MCF 10A (cell line): Measurements from ENCODE around the gene PCDHGA6. TPM values are rescaled to one million over a fixed set of nuclear protein-coding genes. Genes with fewer than 3 reads are reported as not detected.

ENCODE experiments used
- BruUV-seq: library from RNA; stranded (reverse); fragments of 400-500 nt; replicated peaks from 2 replicates; lab custom pipeline; 2021; lab: Mats Ljungman, UMichigan
- CTCF ChIA-PET: fragments of 300-600 bp; sonication (Branson Sonifier 250); formaldehyde crosslinking; extraction: SDS; loops from one replicate; lab custom pipeline; 2021; ENCODE audit warnings: antibody characterized with exemption, inconsistent platforms; lab: Yijun Ruan, JAX
- POLR2A ChIA-PET: fragments of 300-600, 350-650 bp; sonication (Branson Sonifier 250); formaldehyde crosslinking; extraction: SDS; loops from one replicate; lab custom pipeline; 2020; ENCODE audit warnings: antibody characterized with exemption, inconsistent platforms; lab: Yijun Ruan, JAX
- DNase-seq: peaks from one replicate; pipeline ENCODE4 v3.0.0-alpha.2; 2018; ENCODE audit not compliant: unreplicated experiment
- H3K27ac Mint-ChIP-seq: one replicate; pipeline ENCODE4 v1.8.0; 2022; ENCODE audit warnings: mild to moderate bottlenecking, low read depth, mixed read lengths; ENCODE audit not compliant: unreplicated experiment
- H3K27me3 Mint-ChIP-seq: one replicate; pipeline ENCODE4 v1.8.0; 2022; ENCODE audit warnings: mixed read lengths; ENCODE audit not compliant: insufficient read depth, unreplicated experiment
- H3K36me3 Mint-ChIP-seq: one replicate; pipeline ENCODE4 v1.8.0; 2022; ENCODE audit warnings: mild to moderate bottlenecking, moderate library complexity, mixed read lengths; ENCODE audit not compliant: insufficient read depth, unreplicated experiment
- H3K4me1 Mint-ChIP-seq: one replicate; pipeline ENCODE4 v1.8.0; 2022; ENCODE audit warnings: mixed read lengths; ENCODE audit not compliant: insufficient read depth, unreplicated experiment
- H3K4me3 Mint-ChIP-seq: one replicate; pipeline ENCODE4 v1.8.0; 2022; ENCODE audit warnings: mild to moderate bottlenecking, moderate library complexity, mixed read lengths; ENCODE audit not compliant: unreplicated experiment
- H3K9me3 Mint-ChIP-seq: one replicate; pipeline ENCODE4 v1.8.0; 2022; ENCODE audit warnings: mixed read lengths; ENCODE audit not compliant: unreplicated experiment
- intact Hi-C: fragments of 100-400 bp; cut with micrococcal nuclease; formaldehyde crosslinking; loops from 2 replicates; pipeline ENCODE4 v1.14.1; 2022
- total RNA-seq: library from RNA; stranded (reverse); gene quantifications from 2 replicates; pipeline ENCODE4 v1.2.3, GENCODE V29; 2022
- TF ChIP-seq, protein P1 (sequence below): fragments of 200-600 bp; IDR thresholded peaks from one replicate; pipeline ENCODE4 v1.8.0; 2022; ENCODE audit warnings: antibody characterized with exemption, mild to moderate bottlenecking; ENCODE audit not compliant: unreplicated experiment

Gene PCDHGA6
- total RNA-seq, 1 experiment from 2014 or later = 0.44 TPM

DNA sequence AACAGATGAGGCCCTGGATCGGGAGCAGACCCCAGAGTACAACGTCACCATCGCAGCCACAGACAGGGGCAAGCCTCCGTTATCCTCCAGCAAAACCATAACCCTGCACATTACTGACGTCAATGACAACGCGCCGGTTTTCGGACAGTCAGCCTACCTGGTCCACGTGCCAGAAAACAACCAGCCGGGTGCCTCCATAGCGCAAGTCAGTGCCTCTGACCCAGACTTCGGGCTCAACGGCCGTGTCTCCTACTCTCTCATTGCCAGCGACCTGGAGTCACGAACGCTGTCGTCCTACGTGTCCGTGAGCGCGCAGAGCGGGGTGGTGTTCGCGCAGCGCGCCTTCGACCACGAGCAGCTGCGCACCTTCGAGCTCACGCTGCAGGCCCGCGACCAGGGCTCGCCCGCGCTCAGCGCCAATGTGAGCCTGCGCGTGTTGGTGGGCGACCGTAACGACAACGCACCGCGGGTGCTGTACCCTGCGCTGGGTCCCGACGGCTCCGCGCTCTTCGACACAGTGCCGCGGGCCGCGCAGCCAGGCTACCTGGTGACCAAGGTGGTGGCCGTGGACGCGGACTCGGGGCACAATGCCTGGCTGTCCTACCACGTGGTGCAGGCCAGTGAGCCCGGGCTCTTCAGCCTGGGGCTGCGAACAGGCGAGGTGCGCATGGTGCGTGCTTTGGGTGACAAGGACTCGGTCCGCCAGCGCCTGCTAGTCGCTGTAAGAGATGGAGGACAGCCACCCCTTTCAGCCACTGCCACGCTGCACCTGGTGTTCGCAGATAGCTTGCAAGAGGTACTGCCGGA lies 45.6 kb downstream of the PCDHGA6 start:
- TF ChIP-seq, protein P1, sequence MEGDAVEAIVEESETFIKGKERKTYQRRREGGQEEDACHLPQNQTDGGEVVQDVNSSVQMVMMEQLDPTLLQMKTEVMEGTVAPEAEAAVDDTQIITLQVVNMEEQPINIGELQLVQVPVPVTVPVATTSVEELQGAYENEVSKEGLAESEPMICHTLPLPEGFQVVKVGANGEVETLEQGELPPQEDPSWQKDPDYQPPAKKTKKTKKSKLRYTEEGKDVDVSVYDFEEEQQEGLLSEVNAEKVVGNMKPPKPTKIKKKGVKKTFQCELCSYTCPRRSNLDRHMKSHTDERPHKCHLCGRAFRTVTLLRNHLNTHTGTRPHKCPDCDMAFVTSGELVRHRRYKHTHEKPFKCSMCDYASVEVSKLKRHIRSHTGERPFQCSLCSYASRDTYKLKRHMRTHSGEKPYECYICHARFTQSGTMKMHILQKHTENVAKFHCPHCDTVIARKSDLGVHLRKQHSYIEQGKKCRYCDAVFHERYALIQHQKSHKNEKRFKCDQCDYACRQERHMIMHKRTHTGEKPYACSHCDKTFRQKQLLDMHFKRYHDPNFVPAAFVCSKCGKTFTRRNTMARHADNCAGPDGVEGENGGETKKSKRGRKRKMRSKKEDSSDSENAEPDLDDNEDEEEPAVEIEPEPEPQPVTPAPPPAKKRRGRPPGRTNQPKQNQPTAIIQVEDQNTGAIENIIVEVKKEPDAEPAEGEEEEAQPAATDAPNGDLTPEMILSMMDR = no peak
- Mint-ChIP-seq H3K36me3 (no peaks in the 10 kb centered on the region), H3K4me3 (no peak overlapping the region), H3K4me1 (no peaks in the 10 kb centered on the region), H3K27me3 (no peaks in the 10 kb centered on the region), H3K9me3 (peaks cover 25% of the 10 kb centered on the region), H3K27ac (no peak overlapping the region)
- ChIA-PET CTCF (interaction anchor here (0.5 to 3.4 kb wide), 5 partner anchors 56 to 148 kb away, joined by 3 to 31 read pairs (median 6); partner anchors contain the start of genes PCDHGC3 and TAF7), POLR2A (no interaction called here)
- DNase-seq = no peak
- BruUV-seq = no TSS peak
- intact Hi-C loops = loop anchor here (10.0 kb wide), 2 partner anchors 194 to 334 kb away; partner anchors contain the start of gene PCDHB14

DNA sequence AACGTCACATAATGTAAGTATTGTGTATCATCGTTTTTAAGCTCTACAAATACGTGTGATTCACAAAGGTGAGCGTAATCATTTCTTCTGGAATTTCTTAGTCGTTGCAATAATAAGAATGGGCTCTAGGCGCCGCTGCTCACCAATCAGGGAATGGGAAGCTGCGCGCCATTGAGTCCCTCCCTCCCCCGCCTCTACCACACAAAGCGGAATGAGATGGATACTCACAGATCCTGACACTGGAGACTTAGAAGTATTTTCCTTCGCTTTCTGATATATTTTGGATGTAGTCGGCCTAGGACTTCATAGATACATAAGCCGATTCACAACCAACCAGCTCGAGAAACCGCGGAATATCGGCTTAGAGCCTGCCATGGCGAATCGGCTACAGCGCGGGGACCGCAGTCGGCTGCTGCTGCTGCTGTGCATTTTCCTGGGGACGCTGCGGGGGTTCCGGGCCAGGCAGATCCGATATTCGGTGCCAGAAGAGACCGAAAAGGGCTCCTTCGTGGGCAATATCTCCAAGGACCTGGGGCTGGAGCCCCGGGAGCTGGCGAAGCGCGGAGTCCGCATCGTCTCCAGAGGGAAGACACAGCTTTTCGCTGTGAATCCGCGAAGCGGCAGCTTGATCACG lies 47.3 kb downstream of the PCDHGA6 start, which contains the start of gene PCDHGA11:
Gene PCDHGA11 (plus strand): TSS at position 197 of the 634 bp plus-strand sequence. CDS start 177 bp downstream, at position 374.
- Mint-ChIP-seq H3K9me3 (peaks cover 29% of the 10 kb centered on the region), H3K4me3 (no peak within 1 kb of the TSS), H3K4me1 (no peaks in the 10 kb centered on the region), H3K27me3 (no peaks in the 10 kb centered on the region), H3K27ac (no peak within 1 kb of the TSS), H3K36me3 (no peaks in the 10 kb centered on the region)
- intact Hi-C loops = no loop called here
- peak; percentile 33 for DNase-seq
- ChIA-PET CTCF (interaction anchor here (0.5 to 2.6 kb wide), 10 partner anchors 9 to 236 kb away, joined by 3 to 9 read pairs (median 4); partner anchors contain the start of genes PCDHGA12 and PCDHGC3), POLR2A (no interaction called here)
- no TSS peak for BruUV-seq
- TF ChIP-seq, protein P1 = peak; percentile 18

DNA sequence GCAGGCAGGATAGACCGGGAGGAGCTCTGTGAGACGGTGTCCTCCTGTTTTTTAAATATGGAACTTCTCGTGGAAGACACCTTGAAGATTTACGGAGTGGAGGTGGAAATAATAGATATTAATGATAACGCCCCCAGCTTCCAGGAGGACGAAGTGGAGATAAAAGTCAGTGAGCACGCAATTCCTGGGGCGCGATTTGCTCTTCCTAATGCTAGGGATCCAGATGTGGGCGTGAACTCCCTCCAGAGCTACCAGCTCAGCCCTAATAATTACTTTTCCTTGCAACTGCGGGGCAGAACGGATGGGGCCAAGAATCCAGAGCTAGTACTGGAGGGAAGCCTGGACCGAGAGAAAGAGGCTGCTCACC lies 47.8 kb downstream of the PCDHGA6 start:
- no peak for DNase-seq
- Mint-ChIP-seq H3K27me3 (no peaks in the 10 kb centered on the region), H3K4me3 (no peak overlapping the region), H3K4me1 (no peaks in the 10 kb centered on the region), H3K9me3 (peaks cover 34% of the 10 kb centered on the region), H3K27ac (no peak overlapping the region), H3K36me3 (no peaks in the 10 kb centered on the region)
- no TSS peak for BruUV-seq
- CTCF ChIA-PET = interaction anchor here (0.7 to 2.6 kb wide), 7 partner anchors 8 to 183 kb away, joined by 3 to 9 read pairs (median 4); partner anchors contain the start of genes PCDHGA10, PCDHGA12 and PCDHGC3
- intact Hi-C loops = no loop called here
- POLR2A ChIA-PET = interaction anchor here (0.9 kb wide), 1 partner anchor 137 kb away, joined by 3 read pairs; no protein-coding TSS in a partner anchor
- TF ChIP-seq, protein P1 = no peak
